GM18520 (cell line): ENCODE results near the gene ATP8B1.

Experiments
- ATAC-seq: cut with Tn5 transposase; IDR thresholded peaks from one replicate; pipeline ENCODE4 v1.9.1; 2021; ENCODE audit not compliant: unreplicated experiment

ATP8B1 gene

DNA sequence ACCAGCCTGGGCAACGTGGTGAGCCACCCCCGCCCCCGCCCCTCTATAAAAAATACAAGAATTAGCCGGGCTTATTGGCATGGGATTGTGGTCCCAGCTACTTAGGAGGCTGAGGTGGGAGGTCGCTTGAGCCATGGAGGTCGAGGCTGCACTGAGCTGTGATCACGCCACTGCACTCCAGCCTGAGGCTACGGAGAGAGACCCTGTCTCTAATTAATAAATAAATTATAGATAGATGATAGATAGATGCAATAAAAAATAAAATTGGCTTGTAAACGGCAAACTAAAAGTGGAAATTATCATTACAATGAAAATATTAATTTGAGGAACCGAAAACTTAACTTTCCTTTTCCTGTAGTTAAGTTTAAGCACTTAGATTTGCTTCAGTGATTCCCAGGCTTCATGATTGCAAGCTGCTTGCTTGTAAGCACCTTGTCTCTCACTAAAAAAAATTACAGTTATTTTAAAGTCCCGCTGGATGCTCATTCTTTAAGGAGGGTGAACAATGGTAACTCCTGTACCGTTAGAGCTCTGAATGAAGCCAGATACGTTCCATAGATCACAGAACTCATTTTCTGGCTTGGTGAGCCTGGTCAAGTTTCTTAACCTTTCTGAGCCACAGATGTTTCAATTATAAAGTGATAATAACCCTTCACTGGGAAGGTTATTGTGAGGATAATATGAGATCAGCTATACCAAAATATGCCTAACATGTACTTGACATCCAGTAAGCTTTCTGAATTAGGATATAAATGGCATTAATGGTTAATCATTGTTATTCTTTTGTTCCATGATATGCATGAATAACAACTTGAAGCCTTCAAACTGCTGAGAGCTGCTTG is 172.1 kb downstream of the ATP8B1 start:
- ATAC-seq = peak; percentile 30

DNA sequence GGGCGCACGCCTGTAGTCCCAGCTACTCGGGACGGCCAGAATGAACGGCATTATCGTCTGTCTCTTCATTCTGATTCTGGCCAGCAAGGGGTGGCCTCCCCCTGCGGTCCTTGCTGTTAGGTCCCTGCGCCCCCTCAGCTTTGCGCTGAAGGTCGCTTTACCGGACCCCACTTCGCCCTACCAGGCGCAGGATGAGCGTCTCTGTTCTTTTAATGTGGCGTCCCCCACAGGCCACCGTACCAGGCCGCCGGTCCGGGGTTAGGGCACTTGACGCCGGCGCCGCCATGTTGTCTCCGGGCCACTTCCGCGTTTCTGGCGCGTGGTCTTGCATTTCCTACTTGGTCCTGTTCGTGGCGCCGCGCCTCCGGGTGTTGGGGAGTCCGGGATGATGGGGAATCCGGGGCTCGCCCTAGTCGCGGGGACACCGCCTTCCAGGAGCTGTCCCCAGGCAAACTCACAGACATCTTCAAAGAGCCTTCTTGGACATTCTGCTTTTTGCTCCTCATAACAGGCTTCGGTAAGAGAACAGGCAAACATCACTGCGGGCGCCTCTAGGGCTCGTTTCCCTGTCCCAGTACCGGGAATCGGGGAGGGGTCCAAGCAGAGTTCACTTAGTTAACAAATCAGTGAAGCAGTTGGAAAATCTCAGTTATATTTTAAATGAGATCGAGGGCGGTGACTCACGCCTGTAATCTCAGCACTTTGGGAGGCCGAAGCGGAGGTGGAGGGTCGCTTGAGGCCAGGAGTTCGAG is 172.9 kb downstream of the ATP8B1 start:
- peak; percentile 83 for ATAC-seq

DNA sequence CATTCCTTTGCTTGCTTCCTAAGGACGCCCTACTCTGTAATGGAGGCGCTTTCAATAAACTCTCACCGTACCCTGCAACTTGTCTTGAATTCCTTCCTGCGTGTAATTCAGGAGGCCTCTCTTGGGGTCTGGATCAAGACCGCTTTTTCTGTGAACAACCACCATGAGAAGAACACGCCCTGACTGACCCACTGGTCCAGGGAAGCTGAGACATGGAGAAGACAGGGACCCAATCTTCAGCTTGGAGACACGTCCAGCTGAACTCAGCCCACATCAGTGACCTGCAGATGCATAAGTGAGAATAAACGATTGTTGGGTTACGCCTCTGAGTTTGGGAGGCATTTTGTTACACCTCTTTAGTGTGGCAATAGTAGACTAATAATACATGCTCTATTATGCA is 173.7 kb downstream of the ATP8B1 start:
- no peak for ATAC-seq

DNA sequence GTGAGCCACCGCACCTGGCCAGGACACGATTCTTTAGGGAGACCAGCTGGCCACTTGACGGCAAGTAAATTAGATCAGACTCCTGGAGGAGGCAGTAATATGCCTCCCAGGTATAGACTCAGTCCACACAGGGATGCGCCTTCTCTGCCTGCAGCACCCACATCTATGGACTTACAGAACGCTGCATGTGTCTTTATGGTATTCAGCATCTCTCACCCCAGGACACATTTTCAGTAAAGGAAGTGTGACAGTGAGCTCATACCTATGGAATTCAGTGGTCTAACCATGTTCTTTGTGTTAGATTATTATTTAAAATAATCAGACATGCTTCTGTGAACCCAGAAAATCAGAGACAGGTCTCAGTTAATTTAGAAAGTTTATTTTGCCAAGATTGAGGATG is 175.6 kb downstream of the ATP8B1 start:
- no peak for ATAC-seq

DNA sequence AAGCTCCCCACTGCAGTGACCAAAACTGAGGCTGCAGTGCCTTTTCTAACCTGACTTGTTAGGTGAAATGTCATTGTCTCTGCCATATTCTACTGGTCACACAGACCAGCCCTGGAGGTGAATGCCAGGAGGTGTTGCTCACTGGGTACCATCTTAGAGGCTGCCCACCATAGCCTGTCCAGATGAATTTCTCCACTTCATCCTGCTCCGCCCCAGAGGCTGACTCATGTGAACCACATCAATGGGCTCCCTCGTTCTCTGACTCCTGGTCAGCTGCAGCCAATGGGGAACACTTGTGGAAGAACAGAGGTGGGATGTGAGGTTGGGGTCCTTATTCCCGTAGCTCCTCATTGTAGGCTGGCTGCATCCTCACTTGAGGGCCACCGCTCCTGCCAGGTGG is 178.1 kb downstream of the ATP8B1 start:
- no peak for ATAC-seq

DNA sequence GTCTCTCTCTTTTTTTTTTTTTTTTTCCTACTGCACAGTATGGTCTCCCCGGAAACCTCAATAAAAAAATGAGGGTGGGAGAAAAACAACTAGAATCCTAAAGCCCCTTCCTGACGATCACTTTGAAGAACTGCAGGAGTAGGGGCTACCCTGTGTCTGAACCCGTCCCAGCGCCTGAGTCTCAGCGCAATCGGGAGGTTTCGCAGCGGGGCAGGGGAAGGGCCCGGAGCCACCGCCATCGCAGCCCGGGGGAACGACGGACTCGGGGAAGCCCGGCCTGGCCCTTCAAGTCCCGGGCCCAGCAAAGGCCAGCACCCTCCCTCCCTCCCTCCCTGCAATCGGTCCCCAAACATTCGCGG is 181.9 kb downstream of the ATP8B1 start:
- ATAC-seq = no peak

DNA sequence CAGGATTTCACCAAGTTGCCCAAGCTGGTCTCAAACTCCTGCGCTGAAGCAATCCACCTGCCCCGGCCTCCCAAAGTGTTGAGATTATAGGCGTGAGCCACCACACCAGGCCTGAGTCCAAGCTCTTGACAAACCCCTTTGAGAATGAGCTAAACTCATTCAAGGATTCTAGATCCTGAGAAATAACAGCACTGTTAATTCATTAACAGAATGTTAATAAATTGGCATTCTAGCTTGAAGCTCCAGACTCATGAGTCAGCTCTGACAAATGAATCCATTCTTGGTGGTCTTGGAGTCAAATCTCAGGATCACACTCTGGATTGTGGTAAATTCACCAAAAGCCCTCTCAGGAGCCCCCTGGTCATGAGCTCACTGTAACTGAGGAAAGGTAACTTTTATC is 183.2 kb downstream of the ATP8B1 start:
- no peak for ATAC-seq

DNA sequence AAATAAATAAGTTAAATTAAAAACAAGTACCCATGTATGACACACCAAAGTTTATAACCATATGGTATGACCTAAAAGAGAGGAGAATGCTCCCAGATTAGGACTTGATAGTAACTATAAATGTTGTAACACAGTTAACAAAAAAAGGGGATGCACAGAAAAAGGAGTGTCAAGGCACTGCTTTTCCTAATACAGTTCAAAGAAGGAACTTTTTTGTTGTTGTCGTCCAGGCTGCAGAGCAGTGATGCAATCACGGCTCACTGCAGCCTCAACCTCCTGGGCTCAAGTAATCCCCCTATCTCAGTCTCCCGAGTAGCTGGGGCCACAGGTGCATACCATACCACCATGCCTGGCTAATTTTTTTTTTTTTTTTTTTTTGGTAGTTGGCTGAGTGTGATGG is 184.2 kb downstream of the ATP8B1 start:
- ATAC-seq = no peak

DNA sequence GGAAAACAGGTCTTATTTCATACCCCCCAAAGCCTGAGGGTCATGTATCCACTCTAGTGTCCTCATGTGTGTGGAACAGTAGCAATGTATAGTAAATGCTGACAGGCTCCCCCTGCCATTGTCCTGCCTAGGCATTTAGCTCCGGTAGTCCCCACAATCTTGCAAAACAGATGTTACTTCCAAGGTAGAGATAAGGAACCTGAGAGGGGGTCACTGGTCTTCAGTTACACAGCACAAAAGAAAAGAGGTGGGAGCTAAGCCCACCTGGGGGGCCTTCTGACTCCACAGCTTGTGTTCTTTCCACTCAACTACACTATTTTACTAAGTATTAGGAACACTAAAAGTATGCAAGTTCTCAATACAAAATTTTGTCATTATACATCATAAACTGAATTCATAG is 199.2 kb downstream of the ATP8B1 start:
- ATAC-seq = no peak
